GM19324 (cell line): Measurements from ENCODE around the gene NEMF.
"Not testable (repeated sequence)": the region's sequence is repeated elsewhere in the genome, so short reads cannot be mapped to it uniquely, and the experiment has no call there.

ENCODE experiments used
- ATAC-seq: cut with Tn5 transposase; IDR thresholded peaks from one replicate; pipeline ENCODE4 v1.9.1; 2021; ENCODE audit warnings: mild to moderate bottlenecking, moderate library complexity; ENCODE audit not compliant: unreplicated experiment, low FRiP score

NEMF gene

GRCh38 chr14:49880267-49881064, 27.9 kb upstream of the NEMF start:
- no peak for ATAC-seq

GRCh38 chr14:49879646-49880204, 27.1 kb upstream of the NEMF start:
- ATAC-seq = no peak

GRCh38 chr14:49876563-49877127, 24.1 kb upstream of the NEMF start:
- ATAC-seq = no peak

- ATAC-seq = no peak
Measured at GRCh38 chr14:49875640-49876198, 23.1 kb upstream of the NEMF start.

- not testable (repeated sequence) for ATAC-seq
Measured at GRCh38 chr14:49873548-49873947, 21.0 kb upstream of the NEMF start.

GRCh38 chr14:49870908-49871307, 18.3 kb upstream of the NEMF start:
- no peak for ATAC-seq

- no peak for ATAC-seq
Measured at GRCh38 chr14:49868720-49869114, 16.1 kb upstream of the NEMF start.

GRCh38 chr14:49867831-49868719, 15.5 kb upstream of the NEMF start:
- ATAC-seq = peak; percentile 86

GRCh38 chr14:49865431-49865859, 12.9 kb upstream of the NEMF start:
- ATAC-seq = no peak

- no peak for ATAC-seq
Measured at GRCh38 chr14:49863487-49864281, 11.1 kb upstream of the NEMF start.

GRCh38 chr14:49862089-49862673, 9.6 kb upstream of the NEMF start:
- peak; percentile 32 for ATAC-seq

GRCh38 chr14:49861699-49862088, 9.1 kb upstream of the NEMF start:
- ATAC-seq = no peak

- no peak for ATAC-seq
Measured at GRCh38 chr14:49860988-49861698, 8.6 kb upstream of the NEMF start.

- no peak for ATAC-seq
Measured at GRCh38 chr14:49858383-49858782, 5.8 kb upstream of the NEMF start.

- ATAC-seq = no peak
Measured at GRCh38 chr14:49857427-49858003, 4.9 kb upstream of the NEMF start.

- no peak for ATAC-seq
Measured at GRCh38 chr14:49853572-49854375, 1.2 kb upstream of the NEMF start.

- peak; percentile 16 for ATAC-seq
Measured at GRCh38 chr14:49853158-49853477, 530 bp upstream of the NEMF start.

- no peak for ATAC-seq
Measured at GRCh38 chr14:49851813-49852212, 775 bp downstream of the NEMF start.
